HG02938 (cell line): ENCODE measurements around the gene ESYT2.

Source experiments
- ATAC-seq: cut with Tn5 transposase; IDR thresholded peaks from one replicate; pipeline ENCODE4 v1.9.1; 2021; ENCODE audit warnings: mild to moderate bottlenecking, moderate library complexity; ENCODE audit not compliant: unreplicated experiment

The ESYT2 gene

DNA sequence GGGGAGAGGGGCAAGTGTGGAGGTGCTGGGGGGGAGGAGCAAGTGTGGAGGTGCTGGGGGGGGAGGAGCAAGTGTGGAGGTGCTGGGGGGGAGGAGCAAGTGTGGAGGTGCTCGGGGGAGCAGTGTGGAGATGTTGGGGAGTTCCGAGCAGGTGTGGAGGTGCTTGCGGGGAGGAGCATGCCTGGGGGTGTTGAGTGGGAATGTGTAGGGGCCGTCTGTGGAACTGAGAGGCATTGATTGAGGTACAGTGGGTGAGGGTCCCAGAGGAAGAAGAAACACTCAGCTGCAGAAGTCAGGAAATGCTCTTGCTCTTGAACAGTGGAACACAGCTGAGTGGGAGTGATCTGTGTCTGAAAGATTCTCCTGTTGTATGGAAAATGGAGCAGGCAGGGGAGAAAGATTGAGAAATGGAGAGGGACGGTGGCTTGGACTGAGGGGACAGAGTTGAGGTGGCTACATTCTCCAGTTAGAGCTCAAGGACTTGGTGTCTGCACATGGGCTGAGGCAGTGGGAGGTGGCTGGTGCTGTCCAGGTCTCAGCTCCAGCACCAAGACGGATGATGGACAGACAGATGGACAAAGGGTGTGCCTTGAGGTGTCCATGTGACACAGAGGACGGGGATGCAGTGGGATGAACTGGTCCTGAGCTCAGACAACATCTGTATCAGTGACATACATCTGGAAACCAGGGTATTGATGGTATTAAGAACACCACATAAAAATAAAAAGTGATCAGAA lies 99.5 kb downstream of the ESYT2 start:
- no peak for ATAC-seq

DNA sequence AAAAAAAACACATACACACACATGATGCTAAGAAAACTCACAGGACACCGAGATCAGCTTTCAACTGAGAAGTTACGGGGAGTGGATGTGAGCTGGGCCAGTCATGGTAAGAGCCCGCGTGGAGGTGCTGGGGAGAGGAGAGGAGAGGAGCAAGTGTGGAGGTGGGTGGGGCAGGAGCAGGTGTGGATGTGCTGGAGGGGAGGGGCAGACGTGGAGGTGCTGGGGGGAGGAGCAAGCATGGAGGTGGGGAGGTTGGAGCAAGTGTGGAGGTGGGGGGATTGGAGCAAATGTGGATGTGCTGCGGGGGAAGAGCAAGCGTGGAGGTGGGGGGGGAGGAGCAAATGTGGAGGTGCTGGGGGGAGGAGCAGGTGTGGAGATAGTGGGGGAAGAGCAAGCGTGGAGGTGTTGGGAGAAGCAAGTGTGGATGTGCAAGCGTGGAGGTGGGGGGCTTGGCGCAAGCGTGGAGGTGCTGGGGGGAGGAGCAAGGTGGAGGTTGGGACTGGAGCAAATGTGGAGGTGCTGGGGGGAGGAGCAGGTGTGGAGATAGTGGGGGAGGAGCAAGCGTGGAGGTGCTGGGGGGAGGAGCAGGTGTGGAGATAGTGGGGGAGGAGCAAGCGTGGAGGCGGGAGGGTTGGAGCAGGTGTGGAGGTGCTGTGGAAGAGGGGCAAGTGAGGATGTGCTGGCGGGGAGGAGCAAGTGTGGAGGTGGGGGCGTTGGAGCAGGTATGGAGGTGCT lies 100.2 kb downstream of the ESYT2 start:
- no peak for ATAC-seq

DNA sequence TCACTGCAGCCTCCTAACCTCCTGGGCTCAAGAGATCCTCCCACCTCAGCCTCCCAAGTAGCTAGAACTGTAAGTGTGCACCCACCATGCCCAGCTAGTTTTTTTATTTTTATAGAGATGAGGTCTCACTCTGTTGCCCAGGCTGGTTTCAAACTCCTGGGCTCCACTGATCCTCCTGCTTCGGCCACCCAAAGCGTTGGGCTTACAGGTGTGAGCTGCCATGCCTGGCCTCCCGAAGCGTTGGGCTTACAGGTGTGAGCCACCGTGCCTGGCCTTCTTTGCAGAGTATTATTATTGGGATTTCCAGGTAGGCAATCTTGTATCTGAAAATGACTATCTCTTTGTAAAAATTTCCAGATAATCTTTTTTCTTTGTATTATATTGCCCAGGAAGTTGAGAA lies 101.6 kb downstream of the ESYT2 start:
- no peak for ATAC-seq

DNA sequence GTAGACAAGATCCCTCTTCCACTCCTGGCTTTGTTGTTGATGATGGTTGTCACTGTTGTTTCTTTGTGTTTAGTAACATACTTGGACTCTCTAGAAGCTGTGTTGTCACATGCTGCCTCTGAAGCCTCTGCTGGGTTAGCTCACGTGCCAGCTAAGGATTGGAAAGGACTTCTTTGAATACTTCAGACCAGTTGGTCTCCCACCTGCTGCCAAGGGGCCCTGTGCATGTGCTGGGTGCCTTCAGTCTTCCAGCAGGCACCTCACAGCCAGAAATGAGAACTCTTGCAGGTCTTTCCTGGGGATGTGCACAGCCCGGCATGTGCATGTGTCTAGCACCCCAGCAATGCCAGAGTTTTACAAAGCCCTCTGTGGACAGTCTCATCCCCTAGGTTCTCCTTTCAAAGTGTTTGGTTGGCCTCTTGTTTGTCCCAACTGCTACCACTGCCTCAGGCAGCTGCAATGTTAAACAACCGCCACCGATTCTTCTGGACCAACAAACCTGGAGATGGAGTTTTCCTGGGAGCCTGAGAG lies 103.0 kb downstream of the ESYT2 start:
- ATAC-seq = no peak

DNA sequence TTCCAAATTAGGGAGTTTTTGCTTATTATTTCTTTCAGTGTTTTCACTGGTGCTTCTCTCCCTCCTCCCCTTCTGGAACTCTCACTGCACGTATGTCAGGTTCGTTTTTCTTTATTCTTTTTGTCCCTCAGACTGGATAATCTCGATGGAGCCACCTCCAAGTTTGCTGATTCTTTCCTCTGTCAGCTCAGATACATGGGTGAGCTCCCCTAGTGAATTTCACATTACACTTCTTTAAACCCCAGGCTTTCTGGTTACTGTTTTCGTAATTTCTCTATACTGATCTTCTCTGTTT lies 103.9 kb downstream of the ESYT2 start:
- ATAC-seq = no peak

DNA sequence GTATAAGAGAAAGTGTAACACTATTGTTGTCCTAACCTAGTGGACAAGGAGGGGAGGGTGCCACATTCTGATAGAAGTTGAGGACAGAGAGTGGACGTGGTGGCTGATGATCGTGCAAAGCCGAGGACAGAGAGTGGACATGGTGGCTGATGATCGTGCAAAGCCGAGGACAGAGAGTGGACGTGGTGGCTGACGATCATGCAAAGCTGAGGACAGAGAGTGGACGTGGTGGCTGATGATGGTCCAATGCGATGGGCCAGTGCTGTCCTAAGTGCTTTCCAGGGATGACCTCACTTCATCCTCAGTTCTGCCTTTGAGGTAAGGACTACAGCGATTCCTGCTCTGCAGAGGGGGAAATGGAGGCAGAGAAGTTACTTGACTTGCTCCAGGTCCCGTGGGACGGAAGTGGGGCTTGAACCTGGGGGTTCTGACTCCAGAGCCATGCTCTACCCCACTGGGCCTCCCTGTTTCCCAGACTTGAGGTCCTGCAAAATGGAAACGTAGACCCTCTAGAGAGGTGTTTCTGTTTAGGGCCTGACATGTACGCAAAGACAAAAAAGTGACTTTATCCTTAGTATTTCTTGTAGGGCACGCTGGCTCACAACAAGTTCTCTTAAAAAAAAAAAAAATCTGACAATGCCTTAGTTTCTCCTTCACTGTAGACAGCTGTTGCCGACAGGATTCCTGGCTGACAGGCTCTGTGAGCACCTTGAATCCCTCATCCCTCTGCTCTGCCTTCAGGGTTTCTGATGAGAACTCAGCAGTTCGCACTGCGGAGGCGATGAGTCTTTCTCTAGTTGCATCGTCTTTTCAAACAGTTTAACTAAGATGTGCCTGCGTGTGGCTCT lies 104.4 kb downstream of the ESYT2 start:
- no peak for ATAC-seq

DNA sequence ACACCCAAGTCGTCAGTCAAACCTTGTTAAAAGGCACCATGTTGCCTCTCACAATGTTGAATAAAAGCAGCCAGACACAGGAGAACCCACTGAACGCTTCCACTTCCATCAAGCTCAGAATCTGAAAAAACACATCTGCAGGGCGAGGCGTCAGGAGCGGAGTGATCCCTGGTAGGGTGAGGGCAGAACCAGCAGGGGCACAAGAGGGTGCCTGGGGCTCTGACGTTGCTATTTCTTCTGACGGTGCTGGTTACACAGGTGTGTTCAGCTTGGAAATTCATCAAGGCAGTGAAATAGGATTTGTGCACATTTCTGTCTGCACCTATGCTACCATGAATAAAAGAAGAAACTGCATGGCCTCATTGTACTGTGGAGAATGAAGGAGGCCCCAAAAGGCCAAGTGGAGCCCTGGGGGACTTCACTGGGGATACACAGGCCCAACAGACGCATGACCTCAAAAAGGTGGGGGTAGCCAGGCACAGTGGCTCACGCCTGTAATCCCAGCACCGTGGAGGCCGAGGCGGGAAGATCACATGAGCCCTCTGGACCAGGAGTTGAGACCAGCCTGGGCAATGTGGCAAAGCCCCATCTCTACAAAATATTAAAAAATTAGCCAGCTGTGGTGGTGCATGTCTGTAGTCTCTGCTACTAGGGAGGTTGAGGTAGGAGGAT lies 105.5 kb downstream of the ESYT2 start:
- ATAC-seq = no peak

DNA sequence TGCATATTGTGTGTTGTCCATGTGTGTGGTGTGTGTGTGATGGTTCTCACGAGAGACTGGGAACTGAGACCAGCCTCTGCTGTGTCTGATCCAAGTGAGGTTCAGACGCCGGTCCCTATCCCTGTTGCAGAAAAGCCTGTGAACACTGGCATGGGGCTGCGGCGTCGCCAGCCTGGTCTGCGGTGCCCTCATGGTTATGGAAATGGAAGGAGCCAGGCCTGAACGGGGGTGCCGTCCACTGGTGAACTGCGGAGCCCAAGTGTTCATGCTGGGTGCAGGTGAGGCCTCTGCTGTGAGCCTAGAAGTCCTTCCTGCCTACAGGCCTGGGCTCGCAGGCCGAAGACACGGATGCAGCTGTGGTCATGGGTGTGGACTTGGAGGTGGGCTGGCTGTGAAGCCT lies 106.0 kb downstream of the ESYT2 start:
- ATAC-seq = no peak

DNA sequence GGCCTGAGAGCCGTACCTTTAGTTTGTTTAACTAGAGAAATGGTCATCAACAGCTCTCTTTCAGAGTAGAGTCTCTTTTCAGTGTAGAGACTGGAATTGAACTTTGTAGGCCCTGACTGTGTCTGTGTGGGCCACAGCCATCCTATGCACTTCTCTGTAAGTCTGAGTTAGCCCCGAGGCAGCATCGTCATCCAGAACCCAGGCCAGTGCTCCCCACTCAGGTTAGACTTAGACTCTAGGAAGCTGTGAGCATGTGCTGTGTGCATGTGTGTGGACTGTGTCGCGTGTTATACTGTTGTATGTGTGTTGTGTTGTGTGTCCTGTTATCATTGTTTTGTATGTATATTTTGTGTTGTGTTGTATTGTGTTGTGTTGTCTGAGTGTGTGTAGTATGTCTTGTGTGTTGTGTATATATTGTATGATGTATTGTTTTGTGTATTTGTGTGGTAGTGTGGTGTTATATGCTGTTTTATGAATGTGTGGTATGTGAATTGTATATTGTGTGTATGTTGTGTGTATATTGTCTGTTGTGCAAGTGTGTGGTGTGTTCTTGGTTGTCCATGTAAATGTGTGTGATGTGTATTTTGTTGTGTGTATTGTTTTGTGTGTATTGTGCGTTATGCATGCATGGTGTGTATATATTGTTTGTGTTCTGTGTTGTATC lies 106.6 kb downstream of the ESYT2 start:
- ATAC-seq = no peak

DNA sequence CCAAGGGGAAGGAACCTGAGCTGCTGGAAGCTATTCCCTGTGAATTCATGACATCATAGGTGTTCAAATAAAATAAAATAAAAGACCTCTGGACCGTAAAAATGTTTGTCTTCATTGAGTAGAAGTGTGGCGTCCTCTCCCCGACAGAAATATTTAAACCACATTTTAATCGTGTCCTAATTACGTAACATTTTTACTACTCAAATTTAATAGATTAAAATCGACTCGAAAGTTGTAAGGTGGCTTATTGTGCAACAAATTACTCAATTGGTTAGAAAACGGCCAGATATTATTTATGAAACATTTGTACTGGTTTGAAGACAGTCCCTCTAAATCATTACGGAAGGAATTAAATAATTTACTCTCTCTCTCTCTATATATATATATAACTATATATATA lies 109.2 kb downstream of the ESYT2 start:
- no peak for ATAC-seq

DNA sequence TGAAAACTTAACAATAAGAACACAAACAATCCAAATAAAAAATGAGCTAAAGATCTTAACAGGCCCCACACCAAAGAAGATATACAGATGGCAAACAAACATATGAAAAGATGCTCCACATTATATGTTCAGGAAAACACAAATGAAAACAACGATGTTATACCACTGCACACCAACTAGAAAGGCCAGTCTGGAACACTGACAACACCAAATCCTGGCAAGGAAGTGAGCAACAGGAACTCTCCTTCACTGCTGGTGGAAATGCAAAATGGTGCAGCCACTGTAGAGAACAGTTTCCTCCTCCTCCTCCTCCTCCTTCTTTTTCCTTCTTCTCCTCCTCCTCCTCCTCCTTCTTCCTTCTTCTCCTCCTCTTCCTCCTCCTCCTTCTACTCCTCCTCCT lies 112.5 kb downstream of the ESYT2 start:
- no peak for ATAC-seq

DNA sequence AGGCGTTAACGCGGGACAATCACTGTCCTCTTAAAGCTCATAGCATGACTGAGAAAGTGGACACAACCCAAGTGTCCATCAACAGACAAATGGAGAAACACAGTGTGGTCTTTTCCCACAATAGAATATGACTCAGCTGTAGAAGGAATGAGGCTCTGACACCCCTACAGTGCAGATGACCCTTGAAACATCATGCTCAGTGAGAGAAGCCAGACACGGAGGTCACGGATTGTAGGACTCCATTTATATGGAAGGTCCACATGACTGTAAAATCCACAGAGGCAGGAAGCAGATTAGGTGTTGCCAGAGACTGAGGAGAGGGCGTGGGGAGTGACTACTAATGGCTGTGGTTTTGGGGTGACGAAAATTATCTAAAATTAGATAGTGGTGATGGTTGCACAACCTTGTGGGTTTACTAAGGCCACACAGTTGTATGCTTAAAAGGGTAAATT lies 118.6 kb downstream of the ESYT2 start:
- no peak for ATAC-seq

DNA sequence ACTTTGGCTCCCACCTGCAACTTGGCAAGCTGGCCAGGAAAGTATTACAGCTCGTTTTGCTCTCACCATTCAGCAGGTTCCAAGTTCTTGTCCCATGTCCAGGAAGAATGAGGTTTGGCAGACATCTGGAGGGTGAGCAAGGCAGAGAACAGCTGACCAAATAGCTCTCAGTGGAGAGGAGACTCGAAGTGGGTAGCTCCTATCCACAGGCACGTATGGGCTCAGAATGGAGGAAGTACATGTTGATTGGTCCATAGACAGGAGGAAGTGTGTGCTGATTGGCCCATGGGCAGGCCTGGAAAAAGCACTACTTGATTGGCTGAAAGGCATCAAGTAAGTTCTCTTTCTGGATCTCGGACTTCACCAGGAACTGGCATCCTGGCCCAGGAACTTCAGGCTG lies 121.7 kb downstream of the ESYT2 start:
- ATAC-seq = no peak

DNA sequence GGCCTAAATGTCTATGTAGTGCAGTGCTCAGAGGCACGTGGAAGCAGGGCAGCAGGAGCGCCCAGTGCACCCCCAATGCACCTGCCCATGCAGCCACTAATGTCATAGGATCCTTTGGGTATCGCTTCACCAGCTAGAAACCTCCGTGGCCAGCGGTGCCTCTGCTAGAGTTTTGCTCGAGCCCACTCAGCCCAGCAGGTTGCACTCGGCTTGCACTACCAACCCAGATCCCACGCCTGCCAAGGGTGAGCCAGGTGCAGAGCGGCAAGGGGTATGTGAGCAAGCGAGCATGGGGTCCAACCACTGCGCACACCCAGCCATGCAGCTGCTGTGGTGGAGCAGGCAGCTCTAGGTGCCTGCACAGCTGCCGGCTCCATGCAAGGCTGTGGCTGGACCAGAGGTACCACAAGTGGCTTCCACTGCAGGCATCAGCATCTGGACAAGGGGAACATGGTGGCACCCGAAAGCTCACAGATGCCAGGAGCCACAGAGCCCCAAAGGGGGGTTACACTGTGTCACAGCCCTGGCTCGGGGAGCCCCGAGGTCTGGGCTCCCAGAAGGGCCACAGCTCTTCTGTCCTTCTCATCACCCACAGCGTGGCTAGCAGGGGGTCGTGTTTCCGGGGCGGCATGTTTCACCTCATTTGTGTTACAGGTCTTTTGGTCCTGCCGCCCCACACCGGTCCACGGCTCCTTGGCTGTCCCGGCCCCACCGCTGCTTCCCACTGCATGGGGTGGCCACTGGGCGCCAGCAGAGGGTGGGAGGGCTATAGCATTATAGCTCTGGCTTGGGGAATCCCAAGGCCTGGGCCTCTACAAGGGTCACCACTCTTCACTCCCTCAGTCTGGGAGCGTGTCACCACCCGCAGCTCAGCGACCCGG lies 122.4 kb downstream of the ESYT2 start:
- ATAC-seq = no peak

DNA sequence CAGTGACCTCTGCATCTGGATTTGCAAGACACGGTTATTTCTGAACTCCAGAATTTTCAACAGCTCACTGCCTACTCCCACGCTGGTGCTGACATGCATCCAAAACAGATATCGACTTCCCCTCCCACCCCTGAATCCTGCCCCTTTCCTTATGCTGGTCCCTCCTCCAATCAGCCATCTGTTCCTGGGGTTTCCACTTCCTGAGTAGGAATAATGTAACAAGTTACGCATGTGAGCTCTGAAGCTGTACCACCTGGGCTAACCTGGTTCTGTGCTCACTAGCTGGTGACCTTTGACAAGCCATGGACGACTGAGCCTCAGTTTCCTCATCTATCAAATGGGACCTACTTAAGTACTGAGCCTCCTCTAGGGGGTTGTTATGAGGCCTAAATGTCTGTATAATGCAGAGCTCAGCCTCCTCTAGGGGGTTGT lies 123.0 kb downstream of the ESYT2 start:
- no peak for ATAC-seq

DNA sequence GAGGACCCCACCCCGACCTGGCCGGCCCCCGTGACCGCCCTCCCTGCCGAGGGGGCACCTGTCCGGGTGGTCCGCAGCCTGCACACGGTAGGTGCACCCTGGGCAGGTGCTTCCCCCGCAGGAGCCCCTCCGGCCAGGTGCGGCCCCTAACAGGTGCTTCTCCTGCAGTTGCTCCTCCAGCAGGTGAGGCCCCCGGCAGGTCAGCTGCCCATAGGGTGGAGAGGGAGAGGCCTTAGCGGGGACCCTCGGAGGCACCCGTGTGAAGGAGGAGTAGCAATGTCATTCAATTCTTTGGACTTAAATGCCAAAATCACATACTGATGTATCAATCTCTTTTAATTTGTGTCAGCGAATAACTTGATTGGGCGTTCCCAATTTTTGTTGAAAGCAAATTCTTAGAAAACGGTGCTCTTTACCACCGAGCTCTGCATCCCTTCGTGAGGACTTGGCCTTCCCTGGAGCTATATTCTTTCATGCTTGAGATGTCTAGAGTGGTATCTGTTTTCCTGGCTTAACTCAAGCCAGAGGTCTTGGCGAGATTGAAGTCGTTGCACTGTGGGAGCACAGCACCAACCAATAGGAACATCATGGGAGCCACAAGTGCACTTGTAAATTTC lies 124.0 kb downstream of the ESYT2 start:
- peak; percentile 23 for ATAC-seq

DNA sequence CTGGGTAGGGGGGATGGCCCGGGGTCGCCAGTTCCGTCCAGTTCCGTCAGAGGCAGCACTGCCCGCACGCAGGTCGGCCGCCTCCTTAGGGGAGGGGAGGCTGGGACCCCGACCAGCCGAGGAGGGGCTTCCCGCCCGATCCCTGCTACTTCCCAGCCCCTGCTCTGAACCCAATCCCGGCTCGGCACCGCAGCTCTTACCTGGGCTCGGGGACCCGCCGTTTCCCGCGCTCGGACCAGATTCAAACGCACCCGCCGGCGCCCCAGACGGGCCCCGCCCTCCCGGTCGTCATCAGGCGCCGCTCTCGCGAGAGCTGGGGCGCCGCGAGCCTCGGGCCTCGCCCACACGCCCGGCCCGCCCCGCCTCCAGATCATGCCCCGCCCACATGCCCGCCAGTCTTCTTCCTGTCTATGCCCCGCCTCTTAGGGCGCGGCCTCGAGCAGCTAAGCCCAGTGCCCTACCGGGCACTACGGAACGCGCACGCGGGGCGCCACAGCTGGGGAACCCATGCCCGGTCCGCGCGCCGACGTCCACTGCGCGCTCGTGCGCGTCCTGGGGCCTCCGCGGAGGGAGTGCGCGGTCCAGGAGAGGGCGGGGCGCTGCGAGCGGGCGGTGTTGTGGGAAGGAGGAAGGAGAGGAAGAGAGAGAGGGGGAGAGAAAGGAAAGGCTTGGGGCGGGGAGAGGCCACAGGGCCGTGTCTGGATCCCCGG lies 124.6 kb downstream of the ESYT2 start, which contains the start of gene NCAPG2:
NCAPG2 (minus strand) TSS at position 281 of the 710 bp plus-strand sequence. CDS start 2,905 bp downstream, outside the sequence.
- ATAC-seq = peak; percentile 91
